ENCODE results near the gene STK10. TPM values are rescaled to one million over a fixed set of nuclear protein-coding genes. Genes with fewer than 3 reads are reported as not detected.
A peak's percentile ranks its signal among the peaks of the same experiment; 100 is the strongest.

STK10 gene
- total and polyA plus RNA-seq, 2 donors (not counting 1 experiment from before 2014, with no cell fraction given): 97.9 to 253 TPM

DNA sequence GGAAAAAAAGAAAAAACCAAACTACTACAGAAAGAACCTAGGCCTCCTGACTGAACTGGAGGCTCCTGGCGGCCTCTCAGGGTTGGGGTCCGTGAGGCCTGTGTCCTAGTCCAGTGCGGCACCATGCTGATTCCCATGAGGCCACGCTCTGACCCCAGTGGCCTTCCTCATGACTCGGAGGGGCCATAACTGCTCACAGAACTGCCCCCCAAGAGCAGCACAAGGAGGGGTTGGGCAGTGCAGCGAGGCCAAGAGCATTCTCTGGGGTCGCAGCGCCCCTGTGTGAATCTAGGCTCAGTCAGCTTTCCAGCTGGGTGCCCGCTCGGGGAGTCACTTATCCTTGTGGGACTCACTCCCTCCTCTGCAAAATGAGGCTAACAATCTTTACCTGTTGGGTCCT is 102.3 kb downstream of the STK10 start:
- H3K9me3 Mint-ChIP-seq (ENCODE audit: insufficient read depth): no peaks in the 10 kb centered on the region
- Histone ChIP-seq H3K27ac (ENCODE audit: low read length in 2 of 2) (no peak overlapping the region), H3K36me3 (replicated peaks in 1 of 2; ENCODE audit: control extremely low read depth in 1 of 2, control insufficient read depth in 1 of 2, extremely low read depth in 1 of 2, insufficient read depth in 2 of 2, low read length in 1 of 2) (peaks cover 4 to 46% of the 10 kb centered on the region in 2 experiments), H3K27me3 (replicated peaks in 1 of 4; ENCODE audit: control extremely low read depth in 1 of 4, control insufficient read depth in 3 of 4, insufficient read depth in 4 of 4, low read length in 3 of 4) (no peaks in the 10 kb centered on the region), H4K20me1 (ENCODE audit: control insufficient read depth, insufficient read depth, low read length, poor library complexity, severe bottlenecking) (peaks cover 5% of the 10 kb centered on the region), H3K9me3 (ENCODE audit: control extremely low read depth in 1 of 3, control insufficient read depth in 2 of 3, insufficient read depth in 1 of 3, low read length in 2 of 3) (no peaks in the 10 kb centered on the region), H3K4me1 (ENCODE audit: control insufficient read depth in 2 of 2, insufficient read depth in 2 of 2, low read length in 2 of 2) (no peaks in the 10 kb centered on the region), H3K9ac (ENCODE audit: low read length) (no peak overlapping the region), H3K4me2 (replicated peaks; ENCODE audit: low read depth, low read length, poor library complexity, severe bottlenecking) (no peak overlapping the region), H3K79me2 (ENCODE audit: control insufficient read depth, insufficient read depth, low read length) (peaks cover 6% of the 10 kb centered on the region), H2AFZ (ENCODE audit: insufficient read depth, low read depth, low read length, poor library complexity, severe bottlenecking) (no peak overlapping the region), H3K4me3 (ENCODE audit: control extremely low read depth in 1 of 5, extremely low read depth in 1 of 5, insufficient read depth in 1 of 5, low read depth in 2 of 5, low read length in 4 of 5) (no peak overlapping the region)
- no peak for ATAC-seq (ENCODE audit: low read depth)
- intact Hi-C loops (cut with micrococcal nuclease): no loop called here
- 95% methylated on average over 8 of the region's 10 CpGs for WGBS (ENCODE audit: insufficient coverage)
- ChIA-PET POLR2A (no interaction called here), CTCF (no interaction called here)
- H3K4me3 Mint-ChIP-seq: no peak overlapping the region
- no peak for DNase-seq
- TF ChIP-seq EZH2 (IDR thresholded peaks at IDR 0.05; ENCODE audit: borderline replicate concordance, insufficient read depth, low read depth, low read length, poor library complexity, severe bottlenecking): no peak
- TF ChIP-seq, protein P1, sequence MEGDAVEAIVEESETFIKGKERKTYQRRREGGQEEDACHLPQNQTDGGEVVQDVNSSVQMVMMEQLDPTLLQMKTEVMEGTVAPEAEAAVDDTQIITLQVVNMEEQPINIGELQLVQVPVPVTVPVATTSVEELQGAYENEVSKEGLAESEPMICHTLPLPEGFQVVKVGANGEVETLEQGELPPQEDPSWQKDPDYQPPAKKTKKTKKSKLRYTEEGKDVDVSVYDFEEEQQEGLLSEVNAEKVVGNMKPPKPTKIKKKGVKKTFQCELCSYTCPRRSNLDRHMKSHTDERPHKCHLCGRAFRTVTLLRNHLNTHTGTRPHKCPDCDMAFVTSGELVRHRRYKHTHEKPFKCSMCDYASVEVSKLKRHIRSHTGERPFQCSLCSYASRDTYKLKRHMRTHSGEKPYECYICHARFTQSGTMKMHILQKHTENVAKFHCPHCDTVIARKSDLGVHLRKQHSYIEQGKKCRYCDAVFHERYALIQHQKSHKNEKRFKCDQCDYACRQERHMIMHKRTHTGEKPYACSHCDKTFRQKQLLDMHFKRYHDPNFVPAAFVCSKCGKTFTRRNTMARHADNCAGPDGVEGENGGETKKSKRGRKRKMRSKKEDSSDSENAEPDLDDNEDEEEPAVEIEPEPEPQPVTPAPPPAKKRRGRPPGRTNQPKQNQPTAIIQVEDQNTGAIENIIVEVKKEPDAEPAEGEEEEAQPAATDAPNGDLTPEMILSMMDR (IDR thresholded peaks at IDR 0.05): no peak
- H3K27me3 Mint-ChIP-seq: no peaks in the 10 kb centered on the region
- H3K4me1 Mint-ChIP-seq: no peaks in the 10 kb centered on the region
- H3K27ac Mint-ChIP-seq: peak overlapping the region; percentile 24

DNA sequence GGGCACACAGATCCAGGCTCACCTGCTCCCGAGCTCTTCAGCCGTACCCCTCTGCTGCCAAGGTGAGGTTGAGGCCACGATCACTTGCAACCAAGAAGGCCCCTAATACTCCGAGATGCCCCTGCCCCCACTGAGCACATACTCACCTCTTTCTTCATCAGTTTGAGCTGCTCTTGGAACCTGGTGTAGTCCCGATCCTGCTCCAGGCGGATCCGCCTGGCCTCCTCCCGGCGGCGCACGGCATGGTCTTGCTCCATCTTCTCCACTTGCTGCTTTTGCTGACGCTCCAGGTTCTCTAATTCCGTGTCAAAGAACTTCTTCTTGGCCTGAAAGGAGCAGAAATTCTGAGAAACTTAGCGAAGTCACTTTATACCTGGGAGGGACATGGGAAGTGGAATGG is 105.8 kb downstream of the STK10 start:
- H3K9me3 ChIP-seq (ENCODE audit: control extremely low read depth in 1 of 3, control insufficient read depth in 2 of 3, insufficient read depth in 1 of 3, low read length in 2 of 3): no peaks in the 10 kb centered on the region
- H4K20me1 ChIP-seq (ENCODE audit: control insufficient read depth, insufficient read depth, low read length, poor library complexity, severe bottlenecking): no peaks in the 10 kb centered on the region
- H3K4me2 ChIP-seq (replicated peaks; ENCODE audit: low read depth, low read length, poor library complexity, severe bottlenecking): no peak overlapping the region
- H3K4me1 ChIP-seq (ENCODE audit: control insufficient read depth in 2 of 2, insufficient read depth in 2 of 2, low read length in 2 of 2): no peaks in the 10 kb centered on the region
- WGBS (ENCODE audit: insufficient coverage): 99% methylated on average over 14 of the region's 14 CpGs
- no peaks in the 10 kb centered on the region for H3K79me2 ChIP-seq (ENCODE audit: control insufficient read depth, insufficient read depth, low read length)
- TF ChIP-seq EZH2 (IDR thresholded peaks at IDR 0.05; ENCODE audit: borderline replicate concordance, insufficient read depth, low read depth, low read length, poor library complexity, severe bottlenecking): no peak
- TF ChIP-seq, protein P1 (IDR thresholded peaks at IDR 0.05): no peak
- H2AFZ ChIP-seq (ENCODE audit: insufficient read depth, low read depth, low read length, poor library complexity, severe bottlenecking): no peak overlapping the region
- Mint-ChIP-seq H3K27me3 (no peaks in the 10 kb centered on the region), H3K27ac (no peak overlapping the region), H3K4me3 (no peak overlapping the region), H3K9me3 (ENCODE audit: insufficient read depth) (no peaks in the 10 kb centered on the region), H3K4me1 (no peaks in the 10 kb centered on the region)
- no peak overlapping the region for H3K9ac ChIP-seq (ENCODE audit: low read length)
- H3K36me3 ChIP-seq (replicated peaks in 1 of 2; ENCODE audit: control extremely low read depth in 1 of 2, control insufficient read depth in 1 of 2, extremely low read depth in 1 of 2, insufficient read depth in 2 of 2, low read length in 1 of 2): peaks cover 3 to 56% of the 10 kb centered on the region in 2 experiments
- no peak for DNase-seq
- CTCF ChIA-PET: no interaction called here
- H3K27me3 ChIP-seq (replicated peaks in 1 of 4; ENCODE audit: control extremely low read depth in 1 of 4, control insufficient read depth in 3 of 4, insufficient read depth in 4 of 4, low read length in 3 of 4): no peaks in the 10 kb centered on the region
- H3K27ac ChIP-seq (ENCODE audit: low read length in 2 of 2): no peak overlapping the region
- ATAC-seq (ENCODE audit: low read depth): no peak
- POLR2A ChIA-PET: no interaction called here
- H3K4me3 ChIP-seq (ENCODE audit: control extremely low read depth in 1 of 5, extremely low read depth in 1 of 5, insufficient read depth in 1 of 5, low read depth in 2 of 5, low read length in 4 of 5): no peak overlapping the region
- intact Hi-C loops (cut with micrococcal nuclease): no loop called here
